ENCODE measurements around the gene METTL25B.

- TF ChIP-seq CTCF (IDR thresholded peaks at IDR 0.05; ENCODE audit: low read depth, low read length, missing input control), result no peak
- no peak for TF ChIP-seq FOXA2 (IDR thresholded peaks at IDR 0.05)
- TF ChIP-seq RAD21 (IDR thresholded peaks at IDR 0.05), result no peak
- TF ChIP-seq JUND (IDR thresholded peaks at IDR 0.05), result no peak
- TF ChIP-seq SP1 (IDR thresholded peaks at IDR 0.05), result no peak
- TF ChIP-seq RXRA (IDR thresholded peaks at IDR 0.05), result no peak
- TF ChIP-seq REST (IDR thresholded peaks at IDR 0.05), result no peak
- no peak for TF ChIP-seq FOXA1 (IDR thresholded peaks at IDR 0.05)
- no peak for TF ChIP-seq EGR1 (IDR thresholded peaks at IDR 0.05; ENCODE audit: low read depth in 2 of 2)
- no peak for TF ChIP-seq ATF3 (IDR thresholded peaks at IDR 0.05)
- no peak for TF ChIP-seq YY1 (IDR thresholded peaks at IDR 0.05)
- TF ChIP-seq ZBTB33 (IDR thresholded peaks at IDR 0.05), result no peak
These were observed 27.3 kb upstream of the METTL25B start for GRCh38 chr1:156700736-156701531.

All from liver (tissue), 3 donors.